Measurements from ENCODE around the gene EFHB.
"Not testable (repeated sequence)": the region's sequence is repeated elsewhere in the genome, so short reads cannot be mapped to it uniquely, and the experiment has no call there.

EFHB gene, protein sequence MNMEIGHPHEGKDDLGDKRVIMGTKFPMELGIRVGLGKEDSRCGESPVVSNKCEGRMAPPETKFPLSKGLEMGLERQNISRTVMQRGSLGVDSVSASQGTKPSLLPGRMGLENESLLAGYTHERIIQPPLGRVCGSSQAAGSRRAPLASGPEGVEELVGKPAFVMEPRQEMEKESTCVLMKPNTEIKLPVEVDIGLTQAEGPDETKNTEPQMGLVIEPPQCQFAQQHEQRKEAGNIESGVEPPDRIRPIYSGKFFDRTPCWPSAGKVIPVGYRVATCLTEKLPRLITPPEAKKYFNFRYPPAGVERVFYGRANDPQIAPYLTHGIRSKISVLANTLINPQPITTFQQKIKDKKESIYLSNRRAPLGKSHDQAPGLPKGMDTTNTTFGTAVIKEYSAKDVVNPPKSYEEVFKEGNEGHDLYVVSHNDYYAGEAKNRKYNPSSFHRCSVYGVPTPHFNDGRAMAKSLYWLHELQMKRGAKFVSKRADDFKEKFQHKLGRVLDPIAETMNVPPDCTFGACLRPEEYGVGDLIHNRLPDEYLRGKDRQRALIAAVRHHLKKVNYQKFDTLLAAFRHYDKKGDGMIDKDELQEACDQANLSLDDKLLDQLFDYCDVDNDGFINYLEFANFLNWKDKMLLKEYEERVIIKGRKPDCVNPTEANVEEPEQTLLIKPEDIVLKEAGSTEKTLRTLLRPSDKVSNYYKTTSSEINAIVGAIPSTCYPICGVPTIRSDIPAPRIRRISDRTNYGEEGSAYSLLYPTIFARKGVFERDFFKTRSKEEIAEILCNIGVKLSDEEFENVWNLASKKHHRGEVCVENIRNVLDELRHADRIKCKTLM

DNA sequence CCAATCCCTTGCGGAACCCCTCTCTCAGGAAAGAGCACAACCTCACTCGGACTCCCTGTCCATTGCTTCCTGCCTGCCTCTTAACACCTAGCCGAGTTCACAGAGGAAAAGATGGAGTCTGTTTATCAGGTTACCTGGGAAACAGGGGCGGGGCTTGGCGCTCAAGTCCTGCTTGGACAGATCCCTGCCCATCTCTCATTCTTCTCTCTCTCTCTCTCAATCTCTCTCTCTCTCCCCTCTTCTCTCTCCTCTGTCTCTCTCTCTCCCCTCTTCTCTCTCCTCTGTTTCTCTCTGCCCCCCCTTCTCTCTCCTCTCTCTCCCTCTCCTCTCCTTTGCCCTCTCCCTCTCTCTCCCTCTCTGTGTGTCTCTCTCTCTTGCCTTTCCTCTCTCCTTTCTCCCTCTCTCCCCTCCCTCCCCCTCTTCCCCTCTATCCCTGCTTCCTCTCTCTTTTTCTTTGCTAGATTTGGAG, at the start of gene EFHB:
EFHB (minus strand) TSS at position 120 of the 469 bp plus-strand sequence. CDS start 199 bp downstream, outside the sequence.
- DNase-seq (ENCODE audit: low read depth): no peak

DNA sequence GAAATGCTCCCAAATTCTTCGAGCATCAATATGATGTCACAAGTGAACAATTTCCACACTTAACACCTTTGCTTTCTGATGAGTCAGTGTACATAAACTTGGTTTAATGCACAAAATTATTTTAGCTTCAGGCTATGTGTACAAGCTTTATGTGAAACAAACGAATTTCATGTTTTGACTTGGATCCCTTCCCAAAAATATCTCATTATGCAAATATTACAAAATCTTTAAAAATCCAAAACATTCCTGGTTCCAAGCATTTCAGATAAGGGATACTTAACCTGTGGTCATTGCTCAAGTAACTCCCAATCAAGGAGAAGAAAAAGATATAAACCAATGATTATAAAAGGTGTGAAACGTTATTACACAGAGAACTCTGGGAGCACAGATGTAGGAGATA, 38.0 kb upstream of the EFHB start:
- peak; percentile 5 for DNase-seq (ENCODE audit: low read depth)

DNA sequence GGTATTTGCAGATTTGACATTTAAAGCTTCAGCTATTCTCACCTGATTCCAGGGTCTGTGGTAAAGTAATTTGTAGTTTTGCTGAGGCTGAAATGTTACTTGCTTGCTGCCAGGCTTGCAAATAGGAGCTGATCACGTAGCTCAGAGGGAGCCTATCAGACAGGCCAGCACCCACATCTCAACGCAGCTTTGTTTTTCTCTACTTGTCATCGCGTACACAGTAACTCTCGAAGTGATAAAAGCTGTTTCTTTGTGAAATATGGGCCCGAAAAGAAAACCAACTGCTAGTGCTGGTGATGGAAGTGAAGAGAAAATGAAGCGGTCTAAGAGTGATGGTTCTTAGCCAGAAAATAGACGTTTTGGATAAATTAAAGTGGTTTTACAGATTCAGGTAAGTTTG, 36.3 kb upstream of the EFHB start:
- DNase-seq (ENCODE audit: low read depth): no peak

DNA sequence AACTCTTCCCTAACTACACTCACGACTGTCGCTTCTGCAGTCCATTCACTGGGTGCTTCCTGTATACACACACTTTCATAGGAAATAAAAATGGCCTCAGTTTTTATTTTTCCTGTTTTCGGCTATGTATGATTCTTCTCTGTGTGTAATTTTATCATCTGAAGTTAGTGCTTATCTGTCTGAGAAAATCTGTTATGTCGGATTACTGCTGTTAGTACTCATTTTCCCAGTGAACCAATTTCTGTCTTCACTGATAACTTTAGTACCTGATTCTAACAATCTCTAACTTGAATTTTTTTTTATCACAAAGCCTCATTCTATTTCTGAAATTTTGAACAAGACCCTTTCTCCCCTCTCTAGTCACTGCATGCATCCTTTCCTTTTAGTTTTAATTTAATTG, 33.8 kb upstream of the EFHB start:
- no peak for DNase-seq (ENCODE audit: low read depth)

DNA sequence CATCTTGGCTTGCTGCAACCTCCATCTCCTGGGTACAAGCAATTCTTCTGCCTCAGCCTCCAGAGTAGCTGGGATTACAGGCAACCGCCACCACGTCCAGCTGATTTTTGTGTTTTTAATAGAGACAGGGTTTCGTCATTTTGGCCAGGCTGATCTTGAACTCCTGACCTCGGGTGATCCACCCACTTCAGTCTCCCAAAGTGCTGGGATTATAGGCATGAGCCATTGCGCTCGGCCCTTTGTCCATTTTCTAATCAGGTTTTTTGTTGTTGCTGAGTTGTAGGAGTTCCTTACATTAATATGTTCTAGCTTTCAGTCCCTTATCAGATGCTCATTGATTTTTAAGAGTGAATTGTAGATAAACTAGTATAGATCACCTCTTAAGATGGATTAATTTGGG, 33.2 kb upstream of the EFHB start:
- no peak for DNase-seq (ENCODE audit: low read depth)

DNA sequence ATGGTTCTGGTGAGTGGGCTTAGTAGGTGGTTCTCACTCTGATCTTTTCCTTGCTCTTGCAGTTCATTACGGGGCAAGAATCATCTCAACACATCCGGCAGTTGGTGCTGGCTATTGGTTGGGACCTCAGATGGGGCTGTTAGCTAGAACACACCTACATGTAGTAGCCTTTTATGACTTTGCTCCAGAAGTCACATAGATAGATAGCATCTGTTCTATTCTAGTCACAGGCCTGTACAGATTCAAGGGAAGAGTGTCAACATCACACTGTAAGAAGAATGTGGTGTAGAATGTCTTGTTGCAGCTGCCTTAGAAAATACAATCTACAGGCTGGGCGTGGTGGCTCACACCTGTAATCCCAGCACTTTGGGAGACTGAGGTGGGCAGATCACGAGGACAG, 27.9 kb upstream of the EFHB start:
- DNase-seq (ENCODE audit: low read depth): no peak

DNA sequence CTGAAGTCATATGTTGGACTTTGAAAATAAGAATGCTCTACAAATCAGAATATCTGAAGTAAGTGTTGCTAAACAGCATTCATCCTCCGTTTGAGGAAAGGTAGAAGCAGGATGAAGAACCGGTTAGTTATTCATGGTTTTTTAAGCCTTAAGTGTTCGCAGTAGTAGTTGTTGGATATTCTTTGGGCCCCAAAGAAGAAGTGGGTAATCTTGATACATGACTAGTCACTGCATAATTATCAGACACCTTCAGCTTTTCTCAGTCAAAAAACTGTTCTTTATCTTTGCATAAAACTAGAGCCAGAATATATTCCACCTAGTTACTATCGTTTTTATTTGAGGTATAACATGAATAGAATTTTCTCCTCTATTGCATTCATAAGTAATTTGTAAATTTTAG, 26.7 kb upstream of the EFHB start:
- no peak for DNase-seq (ENCODE audit: low read depth)

DNA sequence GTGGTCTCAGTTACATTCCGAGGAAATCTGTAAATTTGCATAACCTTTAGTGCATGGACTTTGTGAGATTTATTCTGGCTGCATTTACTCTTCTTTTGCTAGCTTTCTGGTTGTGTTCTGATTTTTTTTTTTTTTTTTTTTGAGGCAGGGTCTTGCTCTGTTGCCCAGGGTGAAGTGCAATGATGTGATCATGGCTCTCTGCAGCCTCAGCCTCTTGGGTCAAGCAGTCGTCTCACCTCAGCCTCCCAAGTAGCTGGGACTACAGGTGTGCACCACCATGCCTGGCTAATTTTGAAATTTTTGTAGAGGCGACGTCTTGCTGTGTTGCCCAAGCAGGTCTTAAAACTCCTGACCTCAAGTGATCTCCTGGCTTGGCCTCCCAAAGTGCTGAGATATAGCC, 25.5 kb upstream of the EFHB start:
- DNase-seq (ENCODE audit: low read depth): no peak

DNA sequence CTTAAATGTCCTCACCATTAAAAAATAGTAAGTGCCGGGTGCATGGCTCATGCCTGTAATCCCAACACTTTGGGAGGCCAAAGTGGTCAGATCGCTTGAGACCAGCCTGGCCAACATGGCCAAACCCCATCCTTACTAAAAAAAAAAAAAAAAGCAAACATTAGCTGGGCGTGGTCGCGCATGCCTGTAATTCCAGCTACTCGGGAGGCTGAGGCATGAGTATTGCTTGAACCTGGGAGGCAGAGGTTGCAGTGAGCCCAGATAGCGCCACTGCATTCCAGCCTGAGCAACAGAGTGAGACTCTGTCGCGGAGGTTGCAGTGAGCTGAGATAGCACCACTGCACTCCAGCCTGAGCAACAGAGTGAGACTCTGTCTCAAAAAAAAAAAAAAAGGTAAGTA, 23.3 kb upstream of the EFHB start:
- not testable (repeated sequence) for DNase-seq (ENCODE audit: low read depth)

DNA sequence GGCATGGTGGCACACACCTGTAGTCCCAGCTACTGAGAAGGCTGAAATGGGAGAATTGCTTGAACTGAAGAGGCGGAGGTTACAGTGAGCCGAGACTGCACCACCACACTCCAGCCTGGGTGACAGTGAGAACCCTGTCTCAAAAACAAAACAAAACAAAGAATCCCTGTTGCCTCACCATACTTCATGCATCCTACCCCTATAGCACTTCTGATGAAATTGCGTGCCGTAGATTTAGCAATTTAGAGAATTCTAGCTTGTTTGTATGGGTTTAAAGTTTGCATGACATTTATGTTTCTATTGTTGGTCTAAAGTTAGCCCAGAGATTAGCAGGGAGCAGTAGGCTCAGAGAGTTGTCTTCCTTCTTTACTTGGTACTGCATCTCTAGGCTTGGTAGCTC, 20.7 kb upstream of the EFHB start:
- DNase-seq (ENCODE audit: low read depth): no peak

DNA sequence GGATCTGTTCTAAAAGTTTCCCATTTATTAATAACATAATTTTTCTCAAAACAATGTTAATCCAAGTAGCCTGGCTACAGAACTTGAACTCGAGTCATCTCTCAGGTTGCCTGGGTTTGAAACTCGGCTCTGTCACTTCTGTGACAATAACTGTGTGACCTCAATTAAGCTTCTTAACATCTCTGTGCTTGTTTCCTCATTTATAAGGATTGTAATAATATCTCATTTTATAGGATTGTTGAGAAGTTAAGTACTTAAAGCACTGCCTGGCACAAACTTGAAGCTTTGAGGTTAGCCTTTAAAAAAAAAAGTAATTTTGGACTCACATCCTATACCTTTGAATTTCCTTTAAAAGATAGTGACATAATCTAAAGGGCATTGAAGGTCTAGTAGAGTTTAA, 16.3 kb upstream of the EFHB start:
- no peak for DNase-seq (ENCODE audit: low read depth)

DNA sequence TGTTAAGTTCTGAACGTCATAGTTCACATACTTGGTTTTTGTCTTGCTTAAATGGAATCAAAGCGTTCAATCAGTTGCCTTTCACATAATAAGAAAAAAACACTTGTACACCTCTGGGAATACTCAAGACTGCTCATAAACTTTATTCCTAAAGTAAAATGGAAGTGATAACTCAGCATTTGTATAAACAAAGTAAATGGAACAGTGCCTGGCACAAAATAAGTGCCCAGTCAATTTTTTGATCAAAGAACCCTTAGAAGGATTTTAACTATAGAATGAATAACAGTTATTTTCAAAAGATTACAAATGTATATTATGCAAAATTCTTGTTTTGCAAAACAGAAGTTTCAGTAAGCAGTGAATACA, 14.2 kb upstream of the EFHB start:
- DNase-seq (ENCODE audit: low read depth): no peak

DNA sequence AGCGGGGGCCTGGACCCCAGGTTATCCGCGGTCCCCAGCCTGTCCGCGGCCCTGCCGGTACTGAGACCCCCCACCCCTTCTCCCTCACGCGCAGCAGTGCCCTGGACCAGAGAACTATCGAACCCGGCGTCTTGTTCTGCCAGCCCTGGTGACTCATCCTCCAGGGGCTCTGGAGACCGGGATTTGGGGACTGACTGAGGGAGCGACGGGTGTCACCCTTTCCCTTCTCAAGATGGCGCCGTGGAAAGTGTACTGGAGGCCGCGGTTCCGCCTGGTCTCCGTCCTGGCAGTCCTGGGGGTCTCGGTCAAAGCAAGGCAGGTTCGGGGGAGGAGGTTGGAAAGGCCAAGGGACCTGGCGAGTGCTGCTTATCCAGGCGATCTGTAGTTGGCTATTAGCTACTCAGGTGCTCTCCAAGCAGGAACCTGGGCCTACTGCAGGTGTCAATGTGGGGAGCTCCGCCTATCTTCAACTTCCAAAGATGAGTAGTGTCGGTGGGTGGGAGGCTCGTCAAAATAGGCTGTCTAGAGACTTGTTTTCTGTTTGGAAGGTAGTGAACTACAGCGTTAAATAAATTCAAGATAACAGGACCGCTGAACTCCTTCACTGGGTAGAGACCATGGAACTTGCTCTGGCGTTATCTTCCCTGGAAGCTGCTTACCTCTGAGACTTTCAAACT, 13.7 kb upstream of the EFHB start:
- no peak for DNase-seq (ENCODE audit: low read depth)

DNA sequence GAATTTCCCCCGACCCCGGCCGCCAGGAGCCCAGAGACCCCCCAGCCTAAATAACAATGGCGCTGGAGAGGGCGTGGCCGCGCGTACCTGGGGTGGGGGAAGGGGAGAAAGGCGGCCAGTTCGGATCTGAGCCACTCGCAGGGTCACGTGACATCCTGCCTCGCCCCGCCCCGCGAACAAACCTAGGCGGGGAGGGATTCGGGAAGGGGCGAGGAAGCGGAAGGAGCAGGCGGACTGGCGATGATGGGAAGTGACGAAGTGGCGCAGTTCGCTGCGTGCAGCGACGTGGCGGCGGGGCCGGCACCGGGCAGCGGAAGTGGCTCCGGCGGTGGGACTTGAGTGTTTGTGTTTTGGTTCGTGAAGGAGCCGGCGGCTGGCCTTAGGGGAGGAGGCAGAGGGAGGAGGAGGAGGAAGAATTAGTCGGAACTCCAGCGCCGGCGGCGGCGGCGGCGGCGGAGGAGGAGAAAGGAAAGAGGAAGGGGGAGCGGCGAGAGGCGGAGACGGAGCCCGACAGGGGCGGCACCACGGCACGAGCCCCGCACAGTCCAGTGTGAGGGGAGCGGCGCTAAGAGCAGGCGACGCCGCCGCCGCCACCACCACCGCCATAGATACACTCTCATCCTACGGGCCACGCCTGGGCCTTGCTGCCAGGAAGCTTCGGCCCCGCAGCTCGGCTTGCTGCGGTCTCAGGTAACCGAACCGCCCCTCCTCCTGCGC, 13.0 kb upstream of the EFHB start, which contains the start of gene RAB5A:
RAB5A (plus strand) TSS at position 266 of the 717 bp plus-strand sequence. CDS start 3,802 bp downstream, outside the sequence.
- DNase-seq (ENCODE audit: low read depth): peak; percentile 95

DNA sequence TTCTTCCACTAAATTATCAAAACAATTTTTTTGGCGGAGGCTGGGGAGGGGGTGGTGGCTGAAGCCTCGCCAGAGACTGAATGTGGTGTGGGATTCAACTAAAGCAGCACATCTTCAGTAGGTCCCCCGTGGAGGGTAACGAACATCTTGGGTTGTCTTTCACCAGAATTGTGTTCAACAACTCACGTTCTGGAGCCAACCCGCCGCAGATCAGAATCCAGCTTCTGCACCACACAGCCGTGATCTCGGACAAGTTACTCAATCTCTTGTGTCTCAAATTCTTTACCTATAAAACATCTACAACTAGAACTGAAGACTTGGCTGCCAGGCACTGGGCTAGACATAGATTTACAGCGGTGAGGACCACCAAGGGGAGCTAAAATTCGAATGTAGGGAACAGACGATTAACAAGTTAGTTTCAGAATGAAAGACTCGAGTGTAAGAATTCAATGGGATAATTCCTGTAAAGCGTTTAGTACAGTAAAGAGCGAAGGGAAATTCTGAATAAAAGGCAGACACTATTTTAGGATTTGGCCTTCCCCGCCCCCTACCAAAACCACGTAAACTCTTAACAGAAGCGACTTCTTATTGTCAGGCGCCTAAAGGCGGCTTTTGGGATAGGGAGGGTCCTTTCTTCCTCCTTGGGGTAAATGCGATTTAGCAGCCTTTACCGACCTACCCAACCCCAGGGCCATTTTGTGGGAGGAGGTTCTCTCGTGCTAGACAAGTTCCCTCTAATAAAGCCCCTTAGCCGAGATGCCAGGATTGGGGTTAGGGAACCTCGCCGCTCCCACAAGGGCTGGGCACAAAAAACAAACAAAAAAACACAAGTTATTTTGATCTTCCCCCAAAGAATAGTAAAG, 12.2 kb upstream of the EFHB start:
- DNase-seq (ENCODE audit: low read depth): no peak

DNA sequence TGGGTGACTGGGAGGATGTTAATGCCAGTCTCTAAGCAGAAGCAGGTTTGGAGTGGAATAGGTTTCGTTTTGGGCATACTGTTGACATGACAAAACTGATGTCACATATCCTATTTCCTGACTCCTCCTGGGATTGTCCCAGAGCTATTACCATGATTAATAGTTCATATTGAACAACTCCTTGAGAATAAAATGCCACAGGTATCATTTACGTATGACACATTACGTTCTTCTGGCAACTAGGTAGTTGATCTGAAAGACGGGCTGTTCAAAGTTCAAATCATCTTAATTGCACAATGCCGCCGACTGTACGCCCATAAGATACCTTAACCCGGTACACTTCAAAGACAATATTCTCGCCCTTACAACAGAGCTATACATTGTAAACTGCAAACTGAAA, 11.5 kb upstream of the EFHB start:
- DNase-seq (ENCODE audit: low read depth): no peak

DNA sequence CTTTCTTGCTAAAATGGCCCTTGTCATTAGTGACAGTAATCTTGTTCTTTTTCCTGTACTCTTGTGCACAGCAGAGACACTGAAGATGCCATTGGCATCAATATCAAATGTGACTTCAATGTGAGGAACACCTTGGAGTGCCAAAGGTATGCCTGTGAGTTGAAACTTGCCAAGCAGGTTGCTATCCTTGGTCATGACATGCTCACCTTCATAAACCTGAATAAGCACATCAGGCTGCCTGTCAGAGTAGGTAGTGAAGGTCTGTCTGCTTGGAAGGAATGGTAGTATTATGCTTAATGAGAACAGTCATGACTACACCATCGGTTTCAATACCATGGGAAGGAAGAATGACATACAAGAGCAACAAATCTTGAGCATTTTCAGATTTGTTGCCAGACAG, 6.6 kb upstream of the EFHB start:
- DNase-seq (ENCODE audit: low read depth): no peak

DNA sequence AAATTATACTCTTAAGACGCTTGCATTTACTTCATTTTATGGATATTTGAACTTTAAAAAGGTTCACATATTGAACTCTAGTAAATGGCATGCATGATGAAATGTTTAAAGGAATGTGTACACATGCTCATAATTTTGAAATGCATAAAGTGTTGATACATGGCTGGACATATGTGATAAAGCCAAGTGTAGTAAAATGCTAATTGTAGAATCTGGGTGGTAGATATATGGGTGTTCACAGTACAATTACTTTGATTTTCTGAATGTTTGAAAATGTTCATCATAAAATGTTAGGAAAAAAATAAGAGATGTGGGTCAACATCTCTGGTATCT, 4.2 kb upstream of the EFHB start:
- DNase-seq (ENCODE audit: low read depth): no peak

DNA sequence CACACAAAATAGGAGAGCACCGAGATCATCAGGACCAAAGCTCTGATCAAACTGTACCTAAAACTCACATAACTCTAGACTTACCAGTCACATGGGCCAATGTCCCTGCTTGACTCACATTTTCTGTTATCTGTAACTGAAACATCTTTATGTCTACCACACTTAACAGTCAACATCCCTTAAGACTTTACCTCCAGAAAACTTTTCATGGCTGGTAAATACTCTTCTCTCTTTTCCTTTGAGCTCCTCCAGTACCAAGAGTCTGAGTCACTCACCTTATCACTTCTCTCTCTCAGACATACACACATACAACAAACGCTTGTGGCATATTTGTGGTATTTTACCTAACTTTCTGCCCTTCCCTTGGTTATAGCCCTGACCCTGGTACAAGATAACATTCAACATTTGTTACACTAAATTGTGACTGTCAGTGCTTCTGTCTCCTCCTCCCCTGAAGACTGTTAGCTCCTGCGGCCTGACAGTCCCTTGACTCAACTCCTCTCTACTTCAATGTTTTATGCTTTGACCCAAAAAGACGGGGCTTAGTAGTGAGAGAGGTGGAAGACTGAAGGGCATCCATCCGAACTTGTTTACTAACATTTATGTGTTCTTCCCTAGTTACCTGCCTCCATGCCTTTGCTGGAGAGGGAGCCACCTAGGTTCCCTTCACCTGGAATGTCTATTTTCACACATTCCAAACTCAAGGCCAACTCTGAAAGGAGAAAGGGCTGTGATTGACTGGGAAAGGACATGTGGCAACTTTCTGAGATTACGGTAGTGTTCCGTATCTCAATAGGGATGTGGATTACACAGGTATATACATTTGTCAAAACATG, 3.7 kb upstream of the EFHB start:
- DNase-seq (ENCODE audit: low read depth): no peak

DNA sequence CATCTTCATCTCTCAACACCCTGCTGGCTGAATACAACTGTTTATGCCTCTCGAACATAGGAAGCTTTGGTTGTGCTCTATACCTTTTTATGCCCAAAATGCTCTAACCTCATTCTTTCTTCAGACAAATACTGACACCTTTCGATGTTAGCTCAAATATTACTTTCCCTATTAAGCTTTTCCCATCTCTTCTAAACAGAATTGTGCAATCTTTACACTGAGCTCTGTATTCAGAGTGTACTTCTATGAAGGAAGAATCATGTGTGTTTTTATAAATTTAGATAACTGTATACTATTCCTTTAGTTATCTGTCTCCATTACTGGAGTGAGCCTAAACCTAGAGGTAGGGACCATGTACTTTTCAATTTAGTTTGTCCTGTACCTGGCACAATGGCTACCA, 1.6 kb downstream of the EFHB start:
- DNase-seq (ENCODE audit: low read depth): no peak

All from GM04504 (cell line).